NK-92 treated with Interleukin-12 subunit alpha and Interleukin-12 subunit beta, amount 100 ng/mL, for 24 hours (cell line): Measurements from ENCODE around the gene MPL.

ENCODE experiments used
- DNase-seq: peaks from one replicate; lab custom pipeline; 2025; lab: John Stamatoyannopoulos, UW

MPL gene

DNA sequence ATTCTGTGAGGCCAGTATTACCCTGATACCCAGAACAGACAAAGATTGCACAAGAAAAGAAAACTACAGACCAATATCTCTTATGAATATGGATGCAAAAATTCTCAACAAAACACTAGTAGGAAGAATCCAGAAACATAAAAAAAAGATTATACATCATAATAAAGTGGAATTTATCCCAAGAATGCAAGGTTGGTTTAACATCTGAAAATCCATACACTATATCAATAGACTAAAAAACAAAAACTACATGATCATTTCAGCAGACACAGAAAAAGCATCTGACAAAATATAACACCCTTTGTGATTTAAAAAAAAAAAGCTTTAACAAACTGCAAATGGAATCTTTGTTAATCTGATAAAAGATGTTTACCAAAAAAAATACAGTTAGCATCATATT, 12.2 kb upstream of the MPL start:
- no peak for DNase-seq

DNA sequence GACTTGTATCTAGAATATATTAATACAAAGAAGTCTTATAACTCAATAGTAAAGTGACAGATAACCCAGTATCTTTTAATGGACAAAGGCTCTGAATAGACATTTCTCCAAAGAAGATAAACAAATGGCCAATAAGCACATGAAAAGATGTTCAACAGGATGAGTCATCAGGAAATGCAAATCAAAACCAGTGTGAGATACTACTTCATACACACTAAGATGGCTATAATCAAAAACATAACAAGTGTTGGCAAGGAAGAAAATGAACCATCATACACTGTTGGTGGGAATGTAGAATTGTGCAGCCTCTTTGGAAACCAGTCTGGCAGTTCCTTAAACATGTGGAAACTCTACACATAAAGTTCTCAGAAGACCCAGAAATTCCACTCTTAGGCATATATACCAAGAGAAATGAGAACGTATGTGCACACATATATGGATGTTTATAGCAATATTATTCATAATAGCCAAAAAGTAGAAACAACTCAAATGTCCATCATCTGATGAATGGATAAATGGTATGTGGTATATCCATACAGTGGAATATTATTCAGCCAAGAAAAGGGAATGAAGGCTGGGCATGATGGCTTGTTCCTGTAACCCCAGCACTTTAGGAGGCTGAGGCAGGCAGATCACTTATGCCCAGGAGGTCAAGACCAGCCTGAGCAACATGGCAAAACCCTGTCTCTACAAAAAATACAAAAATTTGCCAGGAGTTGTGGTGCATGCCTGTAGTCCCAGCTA, 9.9 kb upstream of the MPL start:
- no peak for DNase-seq

DNA sequence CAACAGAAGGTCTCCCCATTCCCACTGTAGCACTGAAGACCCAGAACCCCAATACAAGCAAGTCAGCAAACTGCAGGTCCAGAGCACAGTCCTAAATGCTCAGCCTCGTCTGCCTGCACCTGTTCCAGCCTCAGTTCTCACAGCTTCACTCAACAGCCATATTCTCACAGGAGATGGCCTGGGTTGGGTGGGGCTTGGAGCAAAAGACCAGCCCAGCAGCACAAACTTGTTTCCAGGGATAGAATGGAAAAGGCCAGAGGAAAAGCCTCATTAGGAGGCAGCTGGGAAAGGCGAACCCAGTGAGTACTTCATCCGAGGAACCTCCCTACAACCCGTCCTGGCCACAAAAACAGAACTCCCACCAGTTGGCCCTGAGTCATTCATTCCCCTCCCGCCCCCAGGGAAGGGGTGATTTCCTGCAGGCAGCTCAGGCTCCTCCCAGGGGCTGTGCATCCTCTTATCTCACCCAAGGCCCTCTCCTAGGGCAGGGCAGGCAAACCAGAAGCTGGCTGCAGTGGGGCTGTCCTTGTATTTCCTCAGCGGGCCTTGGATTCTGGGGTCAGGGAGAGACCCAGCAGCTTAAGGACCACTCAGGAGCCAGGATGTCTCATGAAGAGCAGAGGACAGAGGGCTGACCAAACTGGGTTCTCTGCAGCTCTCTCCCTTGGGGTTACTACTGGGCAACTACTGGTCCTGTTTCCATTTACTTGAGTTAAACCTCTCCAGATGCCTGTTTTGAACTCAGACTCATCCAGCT, 7.4 kb upstream of the MPL start:
- DNase-seq: no peak

DNA sequence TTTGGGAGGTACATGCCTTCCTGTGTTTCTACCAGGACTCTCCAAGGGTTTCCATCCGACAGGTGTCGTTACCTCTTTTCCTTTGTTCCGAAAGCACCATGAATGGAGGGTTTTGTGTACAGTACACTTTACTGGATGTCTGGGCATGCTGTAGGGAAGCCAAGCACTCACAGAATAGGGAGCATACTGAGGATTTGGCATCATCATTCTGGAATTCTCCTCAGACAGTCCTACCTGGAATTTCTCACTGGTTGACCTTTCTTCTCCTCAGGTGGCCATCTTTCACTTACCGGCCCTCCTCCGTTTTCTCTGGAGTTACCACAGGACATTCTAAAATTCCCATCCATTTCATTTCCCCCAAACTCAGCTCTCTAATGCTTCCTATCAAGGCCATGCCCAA, 5.9 kb upstream of the MPL start:
- no peak for DNase-seq

DNA sequence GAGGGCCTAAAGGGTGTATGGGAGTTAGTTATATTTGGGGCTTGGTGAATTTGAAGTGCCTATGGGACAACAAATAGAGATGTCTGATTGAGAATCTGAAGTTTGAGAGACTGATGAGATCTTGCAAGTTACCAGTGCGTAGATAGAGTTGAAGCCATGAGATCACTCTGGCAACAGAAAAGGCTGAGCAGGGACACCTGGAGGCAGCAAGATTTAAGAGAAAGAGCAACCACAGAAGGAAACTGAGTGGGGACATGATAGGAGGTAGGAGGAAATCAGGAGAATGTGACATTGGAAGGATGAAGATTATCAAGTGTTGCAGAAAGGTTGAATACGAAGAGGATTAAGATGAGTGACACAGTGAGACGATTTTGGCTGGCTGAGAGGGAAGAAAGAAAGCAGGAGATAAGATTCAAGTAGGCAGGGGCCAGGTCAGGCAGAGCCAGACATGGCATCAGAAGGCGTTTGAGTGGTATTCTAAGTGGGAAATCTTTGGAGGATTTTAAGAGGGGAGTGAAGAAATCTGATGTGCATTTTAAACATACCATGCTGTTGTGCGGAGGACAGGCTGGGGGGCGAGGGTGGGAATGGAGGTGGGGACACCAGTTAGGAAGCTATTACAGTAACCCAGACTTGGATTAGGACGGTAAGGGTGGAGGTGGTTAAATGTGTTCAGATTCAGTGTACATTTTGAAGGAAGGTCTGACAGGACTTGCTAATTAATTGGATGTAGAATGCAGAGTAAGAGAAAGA, 3.0 kb upstream of the MPL start:
- no peak for DNase-seq

DNA sequence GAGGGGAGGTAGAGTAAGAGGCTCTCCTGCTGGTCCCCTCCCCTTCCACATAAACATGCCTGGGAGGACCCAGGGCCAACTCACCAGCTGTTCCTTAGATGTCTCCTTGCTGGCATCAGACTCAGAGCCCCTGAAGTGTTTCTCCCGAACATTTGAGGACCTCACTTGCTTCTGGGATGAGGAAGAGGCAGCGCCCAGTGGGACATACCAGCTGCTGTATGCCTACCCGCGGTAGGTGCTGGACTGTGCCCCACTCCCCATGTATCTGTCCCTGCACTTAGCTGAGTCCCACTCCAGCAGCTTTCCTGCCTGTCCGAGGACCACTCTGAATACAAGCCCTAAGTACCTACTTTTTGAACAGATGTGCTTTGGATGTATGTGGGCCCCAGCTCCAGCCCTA, 383 bp downstream of the MPL start:
- DNase-seq: no peak

DNA sequence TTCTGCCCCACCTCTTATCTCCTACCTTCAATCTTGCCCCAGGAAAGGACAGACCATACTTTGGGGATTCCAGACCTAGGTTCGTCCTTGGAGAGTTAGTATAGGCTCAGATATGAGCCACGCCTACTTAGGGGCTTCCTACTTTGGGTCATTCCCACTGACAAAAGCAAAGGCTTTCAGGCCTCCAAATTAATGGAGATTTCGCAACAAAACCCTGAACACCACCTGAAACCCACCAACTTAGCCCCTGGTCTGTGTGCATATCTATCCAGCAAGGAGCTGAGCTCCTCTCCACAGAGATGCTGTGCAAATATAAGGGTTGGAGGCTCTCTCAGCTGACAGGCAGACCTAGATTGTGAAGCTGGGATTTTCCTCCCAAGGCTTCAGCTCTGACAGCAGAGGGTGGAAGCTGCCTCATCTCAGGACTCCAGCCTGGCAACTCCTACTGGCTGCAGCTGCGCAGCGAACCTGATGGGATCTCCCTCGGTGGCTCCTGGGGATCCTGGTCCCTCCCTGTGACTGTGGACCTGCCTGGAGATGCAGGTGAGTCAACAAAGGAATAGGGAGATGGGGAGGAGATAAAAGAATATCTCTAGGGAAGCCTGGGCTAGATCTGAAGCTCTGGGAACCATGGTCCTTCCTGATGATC, 2.1 kb downstream of the MPL start:
- no peak for DNase-seq

DNA sequence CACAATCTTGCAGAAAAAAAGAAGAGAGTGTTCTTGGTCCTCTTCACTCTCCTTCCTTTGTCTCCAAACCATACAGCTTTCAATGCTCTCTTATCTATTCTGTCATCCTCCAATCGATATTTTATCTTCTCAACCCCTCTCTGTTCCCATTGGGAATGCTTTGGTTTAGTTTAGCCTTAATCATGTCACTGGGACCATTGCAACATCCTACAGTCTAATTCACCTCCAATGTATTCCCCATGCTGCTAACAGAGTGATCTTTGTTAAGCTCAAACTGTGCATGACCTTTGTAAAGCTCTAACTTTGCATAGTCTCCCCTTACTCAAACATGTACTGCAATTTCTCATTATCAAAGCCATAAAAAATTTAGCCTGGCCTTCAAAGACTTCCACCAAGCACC, 2.9 kb downstream of the MPL start:
- no peak for DNase-seq

DNA sequence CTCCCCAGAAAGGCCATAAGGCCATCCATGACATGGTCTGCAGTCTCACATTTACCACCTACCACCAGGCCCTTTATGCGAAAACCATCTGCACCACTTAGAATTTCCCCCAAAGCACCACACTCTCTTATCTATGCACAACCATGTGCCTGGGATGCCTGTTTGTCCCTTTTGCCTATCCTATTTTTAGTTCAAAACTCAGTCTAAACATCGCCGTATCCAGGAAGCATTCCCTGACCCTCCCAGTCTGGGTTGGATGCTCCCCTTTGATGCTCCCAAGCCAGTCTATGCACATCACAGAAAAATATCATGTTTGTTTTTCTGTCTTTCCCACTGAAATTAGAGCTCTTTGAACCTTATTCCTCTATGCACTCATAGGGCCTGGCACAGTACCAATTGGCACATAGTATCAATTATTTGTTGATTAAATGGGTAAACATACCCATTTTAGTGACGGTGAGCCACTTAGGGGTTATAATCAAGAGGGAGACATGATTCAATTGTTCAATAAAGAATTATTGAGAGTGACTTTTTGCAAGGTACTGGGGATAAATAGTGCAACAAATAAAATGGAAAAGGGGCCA, 6.7 kb downstream of the MPL start:
- no peak for DNase-seq

DNA sequence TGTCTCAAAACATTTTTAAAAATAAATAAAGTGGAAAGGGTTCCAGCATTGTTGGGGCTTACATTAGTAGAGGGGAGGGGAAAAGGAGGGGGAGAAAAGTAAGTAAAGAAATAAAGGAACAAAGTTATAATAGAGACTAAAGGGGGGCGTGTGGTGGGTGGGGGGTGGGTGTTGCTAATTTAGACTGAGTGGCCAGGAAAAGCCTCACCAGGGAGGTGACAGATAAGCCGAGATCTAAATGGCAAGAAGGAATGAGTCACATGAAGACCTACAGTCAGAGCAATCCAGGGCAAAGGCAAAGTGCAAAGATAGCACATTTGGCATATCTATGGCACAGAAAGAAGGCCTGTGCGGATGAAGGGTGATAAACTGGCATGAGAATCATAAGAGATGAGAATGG, 7.5 kb downstream of the MPL start:
- no peak for DNase-seq

DNA sequence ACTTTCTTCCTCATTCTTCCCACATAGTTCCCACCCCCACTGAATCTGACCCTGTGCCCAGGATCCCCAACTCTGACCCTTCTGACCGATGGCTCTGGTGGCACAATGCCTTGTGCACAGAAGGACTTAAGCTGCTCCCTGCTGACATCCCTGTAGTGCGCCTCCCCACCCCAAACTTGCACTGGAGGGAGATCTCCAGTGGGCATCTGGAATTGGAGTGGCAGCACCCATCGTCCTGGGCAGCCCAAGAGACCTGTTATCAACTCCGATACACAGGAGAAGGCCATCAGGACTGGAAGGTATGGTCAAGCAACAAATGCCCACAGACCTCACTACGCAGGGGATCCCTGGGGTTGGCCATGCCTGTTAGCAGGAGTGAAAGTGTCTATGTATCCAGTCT, 9.0 kb downstream of the MPL start:
- DNase-seq: no peak

DNA sequence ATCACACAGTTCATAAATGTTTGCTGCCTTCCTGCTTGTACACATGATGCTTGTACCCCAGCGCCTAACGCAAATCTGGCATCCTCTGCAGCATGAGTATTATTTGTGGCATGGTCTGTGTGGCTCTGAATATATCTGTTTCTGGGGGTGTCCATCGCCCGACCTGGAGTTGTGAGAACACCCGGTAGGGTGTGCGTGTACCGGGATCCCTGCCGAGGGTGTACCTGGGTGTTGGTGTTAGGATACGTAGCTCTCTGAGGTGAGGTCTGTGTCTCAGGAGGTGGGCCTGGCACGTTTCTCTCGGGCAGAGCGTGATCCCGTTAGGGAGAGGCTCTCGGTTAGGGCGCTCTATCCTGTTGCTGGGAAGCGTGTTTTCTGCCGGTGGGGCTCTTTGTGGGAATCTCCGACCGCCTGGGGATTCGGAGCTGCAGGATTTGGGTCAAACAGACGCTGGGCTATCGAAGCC, 10.8 kb downstream of the MPL start:
- no peak for DNase-seq

DNA sequence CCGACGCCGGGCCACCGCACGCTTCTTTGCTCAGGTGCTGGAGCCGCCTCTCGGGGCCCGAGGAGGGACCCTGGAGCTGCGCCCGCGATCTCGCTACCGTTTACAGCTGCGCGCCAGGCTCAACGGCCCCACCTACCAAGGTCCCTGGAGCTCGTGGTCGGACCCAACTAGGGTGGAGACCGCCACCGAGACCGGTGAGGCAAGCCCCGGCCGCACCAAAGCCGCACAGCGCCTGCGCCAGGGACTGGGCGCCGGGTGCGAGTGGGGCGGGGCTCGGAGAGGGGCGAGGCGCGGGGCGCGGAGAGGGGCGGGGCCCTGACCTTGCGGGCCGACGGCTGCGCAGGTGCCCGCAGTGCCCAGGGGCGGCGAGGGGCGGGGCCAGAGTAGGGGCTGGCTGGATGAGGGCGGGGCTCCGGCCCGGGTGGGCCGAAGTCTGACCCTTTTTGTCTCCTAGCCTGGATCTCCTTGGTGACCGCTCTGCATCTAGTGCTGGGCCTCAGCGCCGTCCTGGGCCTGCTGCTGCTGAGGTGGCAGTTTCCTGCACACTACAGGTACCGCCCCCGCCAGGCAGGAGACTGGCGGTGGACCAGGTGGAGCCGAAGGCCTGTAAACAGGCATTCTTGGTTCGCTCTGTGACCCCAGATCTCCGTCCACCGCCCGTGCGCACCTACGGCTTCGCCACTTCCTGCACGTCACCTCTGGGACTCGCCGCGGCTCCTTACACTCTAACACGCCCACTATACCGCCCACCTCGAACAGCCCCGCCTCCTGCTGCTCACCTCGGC, 11.4 kb downstream of the MPL start:
- DNase-seq: no peak

DNA sequence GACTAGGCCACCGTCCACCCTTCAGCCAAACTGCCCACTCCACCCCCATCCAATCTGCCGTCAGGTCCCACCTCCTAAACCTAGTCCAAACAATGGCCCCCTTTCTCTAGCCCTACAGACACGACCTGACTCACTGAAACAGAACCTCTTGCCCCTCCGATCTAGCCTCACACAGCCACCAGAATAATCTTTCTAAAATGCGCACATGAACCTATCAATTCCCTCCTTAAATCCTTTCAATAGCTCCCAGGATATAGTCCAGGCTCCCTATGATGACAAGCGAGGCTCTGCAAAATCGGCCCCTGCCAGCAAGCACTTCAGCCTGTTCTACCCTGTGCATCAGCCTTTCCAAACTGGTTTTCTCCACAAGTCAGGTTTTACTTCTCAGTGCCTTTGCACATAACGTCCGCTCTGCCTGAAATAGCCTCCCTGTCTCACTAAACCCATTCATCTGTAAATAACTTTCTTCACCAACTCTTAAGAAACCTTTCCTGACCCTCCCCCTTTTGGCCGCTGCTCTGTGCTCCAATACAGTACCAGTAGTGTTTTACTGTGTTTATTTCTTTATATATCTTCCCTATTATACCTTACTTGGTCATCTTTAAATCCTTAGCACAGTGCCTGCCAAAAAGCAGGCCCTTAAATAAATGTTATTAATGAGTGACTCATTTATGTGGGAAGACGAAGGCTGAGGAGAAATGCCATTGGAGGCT, 12.1 kb downstream of the MPL start:
- no peak for DNase-seq

DNA sequence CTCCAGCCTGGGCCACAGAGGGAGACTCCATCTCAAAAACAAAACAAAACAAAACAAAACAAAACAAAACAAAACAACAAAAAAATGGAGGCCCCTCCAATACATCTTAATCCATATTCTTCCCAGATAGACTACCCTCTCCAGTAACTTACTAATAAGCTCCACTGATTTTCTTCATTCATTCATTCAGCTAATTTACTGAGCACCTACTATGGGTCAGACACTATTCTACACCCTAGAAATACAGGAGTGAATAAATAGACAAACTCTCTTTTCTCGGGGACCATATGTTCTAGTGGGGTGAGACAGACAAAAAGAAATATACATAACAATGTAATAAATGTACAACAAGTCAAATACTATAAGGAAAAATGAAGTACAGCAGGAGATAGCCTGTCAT, 13.4 kb downstream of the MPL start:
- no peak for DNase-seq

DNA sequence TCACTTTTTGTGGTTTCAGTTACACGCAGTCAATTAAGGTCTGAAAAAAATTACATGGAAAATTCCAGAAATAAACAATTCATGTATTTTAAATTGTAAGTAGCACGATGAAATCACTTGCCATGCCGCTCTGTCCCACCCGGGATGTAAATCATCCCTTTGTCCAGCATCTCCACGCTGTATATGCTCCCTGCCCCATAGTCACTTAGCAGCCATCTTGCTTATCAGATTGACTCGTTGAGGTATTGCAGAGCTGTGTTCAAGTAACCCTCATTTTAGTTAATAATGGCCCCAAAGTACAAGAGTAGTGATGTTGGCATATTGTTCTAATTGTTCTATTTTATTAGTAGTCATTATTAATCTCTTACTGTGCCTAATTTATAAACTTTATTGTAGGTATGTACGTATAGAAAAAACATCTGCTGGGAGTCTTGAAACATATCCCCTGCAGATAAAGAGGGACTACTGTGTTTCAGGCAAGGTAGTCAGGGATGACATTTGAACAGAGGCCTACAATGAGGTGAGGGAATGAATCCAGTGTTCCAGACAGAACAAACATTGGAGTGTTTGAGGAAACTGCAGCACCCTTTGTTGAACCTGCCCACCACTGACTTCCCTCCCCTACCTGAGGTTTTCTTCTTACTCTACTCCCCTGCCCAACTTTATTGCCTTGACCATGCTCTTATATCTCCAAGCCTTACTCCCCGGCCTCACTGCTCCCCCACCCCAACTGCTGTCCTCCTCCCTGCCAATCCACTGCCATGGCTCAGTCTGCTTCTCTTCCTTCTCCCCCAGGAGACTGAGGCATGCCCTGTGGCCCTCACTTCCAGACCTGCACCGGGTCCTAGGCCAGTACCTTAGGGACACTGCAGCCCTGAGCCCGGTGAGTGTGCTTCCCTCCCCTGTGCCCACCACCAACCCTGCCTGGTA, 14.1 kb downstream of the MPL start:
- DNase-seq: no peak

DNA sequence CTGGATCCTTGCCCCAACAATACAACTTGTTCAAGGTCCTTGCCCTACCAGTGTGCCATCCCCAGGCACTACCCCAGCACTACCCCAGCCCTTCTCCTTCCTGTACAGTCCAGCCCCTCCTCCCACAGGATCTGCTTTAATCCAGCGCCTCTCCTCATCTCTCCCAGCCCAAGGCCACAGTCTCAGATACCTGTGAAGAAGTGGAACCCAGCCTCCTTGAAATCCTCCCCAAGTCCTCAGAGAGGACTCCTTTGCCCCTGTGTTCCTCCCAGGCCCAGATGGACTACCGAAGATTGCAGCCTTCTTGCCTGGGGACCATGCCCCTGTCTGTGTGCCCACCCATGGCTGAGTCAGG, 14.7 kb downstream of the MPL start:
- no peak for DNase-seq

DNA sequence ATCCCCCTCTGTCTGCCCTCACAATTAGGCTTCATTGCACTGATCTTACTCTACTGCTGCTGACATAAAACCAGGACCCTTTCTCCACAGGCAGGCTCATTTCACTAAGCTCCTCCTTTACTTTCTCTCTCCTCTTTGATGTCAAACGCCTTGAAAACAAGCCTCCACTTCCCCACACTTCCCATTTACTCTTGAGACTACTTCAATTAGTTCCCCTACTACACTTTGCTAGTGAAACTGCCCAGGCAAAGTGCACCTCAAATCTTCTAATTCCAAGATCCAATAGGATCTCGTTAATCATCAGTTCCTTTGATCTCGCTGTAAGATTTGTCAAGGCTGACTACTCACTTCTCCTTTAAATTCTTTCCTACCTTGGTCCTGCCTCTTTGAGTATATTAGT, 15.3 kb downstream of the MPL start:
- no peak for DNase-seq

DNA sequence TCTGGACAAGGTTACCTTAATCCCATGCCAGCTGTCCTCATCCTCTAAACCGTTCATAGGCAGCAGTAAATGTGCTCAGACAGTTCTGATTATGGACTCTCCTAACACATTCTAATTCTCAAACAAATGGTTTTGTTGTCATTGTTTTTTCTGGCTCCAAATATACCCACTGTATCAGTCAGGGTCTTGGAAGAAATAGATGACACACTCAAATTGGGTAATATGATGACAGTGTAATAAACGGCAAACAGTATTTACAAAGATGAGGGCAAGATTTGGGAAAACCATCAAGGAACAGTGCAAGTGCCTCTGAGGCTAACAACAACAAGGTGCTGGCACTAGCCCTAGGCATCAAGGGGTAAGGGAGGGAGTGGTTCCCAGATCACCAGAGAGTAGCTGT, 16.9 kb downstream of the MPL start:
- DNase-seq: no peak

DNA sequence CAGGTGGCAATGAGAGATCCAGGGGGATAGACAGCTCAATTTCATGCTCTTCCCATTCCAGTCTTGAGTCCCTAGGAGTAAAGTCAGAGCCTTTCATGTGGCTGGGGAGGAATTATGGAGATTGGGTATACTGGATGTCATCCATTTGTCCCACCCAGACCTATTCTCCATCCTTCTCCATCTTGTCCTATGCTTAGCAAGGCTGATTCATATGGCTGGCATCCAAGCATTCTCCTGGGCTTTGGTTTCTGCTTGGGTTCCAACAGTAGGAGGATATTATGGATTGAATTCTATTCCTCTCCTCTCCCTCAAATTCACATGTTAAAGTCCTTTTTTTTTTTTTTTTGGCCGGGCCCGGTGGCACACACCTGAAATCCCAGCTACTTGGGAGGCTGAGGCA, 17.3 kb downstream of the MPL start:
- DNase-seq: no peak
